Karpas-422 (cell line): Measurements from ENCODE around the gene KIF1A. TPM values are rescaled to one million over a fixed set of nuclear protein-coding genes. Genes with fewer than 3 reads are reported as not detected.

Experiments
- DNase-seq: peaks from one replicate; pipeline ENCODE4 v3.0.0-alpha.2; 2015
- H2AFZ ChIP-seq: fragments of 200-600 bp; sonication (generic); 2 replicates; pipeline ENCODE4 v1.6.1; 2014; ENCODE audit warnings: antibody characterized with exemption, low read length, mixed read lengths
- H3K27ac ChIP-seq: fragments of 200-600 bp; sonication (generic); 2 replicates; pipeline ENCODE4 v1.5.1; 2014; ENCODE audit warnings: mild to moderate bottlenecking, low read length, moderate library complexity
- H3K27me3 ChIP-seq: fragments of 200-600 bp; sonication (generic); 2 replicates; pipeline ENCODE4 v1.6.1; 2014; ENCODE audit warnings: low read length, mixed read lengths
- H3K36me3 ChIP-seq: fragments of 200-600 bp; sonication (generic); 2 replicates; pipeline ENCODE4 v1.6.1; 2014; ENCODE audit warnings: low read length, mixed read lengths; ENCODE audit not compliant: insufficient read depth
- H3K4me1 ChIP-seq: fragments of 200-600 bp; sonication (generic); 2 replicates; pipeline ENCODE4 v1.6.1; 2014; ENCODE audit warnings: mild to moderate bottlenecking, low read length, mixed read lengths
- H3K4me2 ChIP-seq: fragments of 200-600 bp; sonication (generic); 2 replicates; pipeline ENCODE4 v1.6.1; 2014; ENCODE audit warnings: low read length, low read depth, mild to moderate bottlenecking; ENCODE audit not compliant: poor library complexity, severe bottlenecking
- H3K4me3 ChIP-seq: fragments of 200-600 bp; sonication (generic); 2 replicates; pipeline ENCODE4 v1.5.1; 2014; ENCODE audit warnings: mild to moderate bottlenecking, antibody characterized with exemption, low read length, mixed read lengths
- H3K79me2 ChIP-seq: fragments of 200-600 bp; sonication (generic); 2 replicates; pipeline ENCODE4 v1.6.1; 2014; ENCODE audit warnings: mild to moderate bottlenecking, low read length, mixed read lengths
- H3K9ac ChIP-seq: fragments of 200-600 bp; sonication (generic); 2 replicates; pipeline ENCODE4 v1.6.0; 2014; ENCODE audit warnings: low read length
- H3K9me2 ChIP-seq: fragments of 200-600 bp; sonication (generic), shearing (Covaris generic); replicated peaks from 2 replicates; pipeline ENCODE4 v1.6.0; 2014; ENCODE audit warnings: mild to moderate bottlenecking, low read length, moderate library complexity; ENCODE audit not compliant: insufficient read depth
- H3K9me3 ChIP-seq: fragments of 300-700, 200-600 bp; sonication (generic); 2 replicates; pipeline ENCODE4 v1.6.1; 2014; ENCODE audit warnings: low read length, mixed read lengths
- H4K20me1 ChIP-seq: fragments of 200-600 bp; sonication (generic); 2 replicates; pipeline ENCODE4 v1.6.1; 2014; ENCODE audit warnings: mild to moderate bottlenecking, antibody characterized with exemption, low read length, low read depth; ENCODE audit not compliant: insufficient read depth
- total RNA-seq: library from RNA; depleted of rRNA; stranded (reverse); fragments of >200 nt; shearing (Covaris generic); gene quantifications from 2 replicates; pipeline ENCODE4 v1.2.3, GENCODE V29; 2014; ENCODE audit warnings: low replicate concordance

The KIF1A gene
- total RNA-seq, 1 experiment from 2014 or later, result not detected

DNA sequence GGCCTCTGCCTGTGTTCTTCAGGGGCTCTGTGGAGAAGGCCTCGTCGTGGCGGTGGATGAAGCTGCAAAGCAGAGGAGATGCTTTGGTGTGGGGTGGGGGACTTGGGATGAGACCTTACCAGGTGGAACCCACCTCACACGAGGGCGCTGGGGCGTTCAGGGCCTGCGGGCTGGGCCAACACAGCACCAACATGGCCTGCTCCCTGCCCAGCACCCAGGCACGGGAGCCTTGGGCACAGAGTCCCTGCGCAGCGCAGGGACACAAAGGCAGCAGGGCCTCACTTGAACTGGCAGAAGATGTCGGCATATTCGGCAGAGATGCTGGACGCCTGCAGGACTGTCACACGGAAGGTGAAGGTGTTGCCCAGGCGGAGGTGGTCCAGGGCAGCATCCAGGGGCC, 74.6 kb downstream of the KIF1A start:
- H3K79me2 ChIP-seq, result no peaks in the 10 kb centered on the region
- DNase-seq, result no peak
- H3K27ac ChIP-seq, result no peak overlapping the region
- no peaks in the 10 kb centered on the region for H3K4me1 ChIP-seq
- H4K20me1 ChIP-seq, result no peaks in the 10 kb centered on the region; the same call in 1 of the 2 replicates
- no peaks in the 10 kb centered on the region for H3K9me3 ChIP-seq
- H2AFZ ChIP-seq, result no peak overlapping the region
- no peak overlapping the region for H3K4me2 ChIP-seq
- no peaks in the 10 kb centered on the region for H3K27me3 ChIP-seq
- H3K9me2 ChIP-seq, result no peaks in the 10 kb centered on the region
- H3K4me3 ChIP-seq, result no peak overlapping the region
- H3K9ac ChIP-seq, result no peak overlapping the region
- H3K36me3 ChIP-seq, result no peaks in the 10 kb centered on the region

DNA sequence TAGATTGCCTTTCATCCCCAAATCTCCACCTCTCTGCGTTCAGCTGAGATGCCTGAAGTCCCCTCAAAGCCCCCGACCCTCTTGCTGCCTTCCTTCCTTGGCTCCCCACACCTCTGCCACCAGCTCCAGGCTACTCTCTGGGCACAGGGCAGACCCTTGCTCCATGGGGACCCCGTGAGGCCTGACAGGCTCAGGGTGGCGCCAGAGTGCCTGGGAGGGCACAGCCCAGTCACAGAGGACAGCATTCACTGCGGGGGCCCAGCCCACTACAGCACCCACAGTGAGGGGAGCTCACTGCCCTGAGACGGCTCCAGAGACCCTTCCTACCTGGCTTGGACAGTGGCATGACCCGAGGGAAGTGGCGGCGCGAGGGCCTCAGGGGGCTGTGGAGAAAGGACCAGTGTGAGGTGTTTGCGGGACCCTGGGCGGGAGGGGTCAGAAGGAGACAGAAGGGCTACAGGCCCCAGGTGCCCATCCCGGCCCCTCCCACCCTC, 77.4 kb downstream of the KIF1A start:
- H3K79me2 ChIP-seq, result no peaks in the 10 kb centered on the region
- H3K4me1 ChIP-seq, result no peaks in the 10 kb centered on the region
- no peak overlapping the region for H3K27ac ChIP-seq
- no peak overlapping the region for H3K9ac ChIP-seq
- DNase-seq, result no peak
- no peaks in the 10 kb centered on the region; the same call in 1 of the 2 replicates for H4K20me1 ChIP-seq
- H3K9me3 ChIP-seq, result no peaks in the 10 kb centered on the region
- no peaks in the 10 kb centered on the region for H3K9me2 ChIP-seq
- H3K36me3 ChIP-seq, result no peaks in the 10 kb centered on the region
- no peak overlapping the region for H2AFZ ChIP-seq
- no peak overlapping the region for H3K4me3 ChIP-seq
- H3K27me3 ChIP-seq, result no peaks in the 10 kb centered on the region
- no peak overlapping the region for H3K4me2 ChIP-seq

DNA sequence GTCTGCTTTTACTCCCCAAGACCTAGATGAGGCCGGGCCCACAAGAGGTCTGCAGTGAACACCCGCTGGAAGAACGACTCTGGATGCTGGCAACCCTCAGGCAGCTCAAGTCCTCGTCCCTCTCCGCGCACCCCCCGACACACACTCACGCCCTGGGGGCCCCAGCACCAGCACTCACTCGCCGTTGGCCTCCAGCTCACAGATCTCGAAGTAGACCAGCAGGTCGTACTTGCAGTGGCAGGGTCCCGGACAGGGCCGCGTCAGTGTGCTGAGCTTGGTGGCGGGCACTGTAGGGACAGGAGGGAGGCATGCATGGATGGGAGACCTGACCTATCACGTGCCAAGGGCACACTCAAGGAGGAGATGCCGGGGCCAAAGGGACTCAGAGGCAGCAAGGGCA, 78.9 kb downstream of the KIF1A start:
- Histone ChIP-seq H3K9me2 (no peaks in the 10 kb centered on the region), H3K27ac (no peak overlapping the region), H3K27me3 (no peaks in the 10 kb centered on the region), H3K9me3 (no peaks in the 10 kb centered on the region), H3K79me2 (no peaks in the 10 kb centered on the region), H3K9ac (no peak overlapping the region), H3K4me3 (no peak overlapping the region), H3K4me2 (no peak overlapping the region), H4K20me1 (no peaks in the 10 kb centered on the region), H3K4me1 (no peaks in the 10 kb centered on the region), H3K36me3 (no peaks in the 10 kb centered on the region), H2AFZ (no peak overlapping the region)
- no peak for DNase-seq

DNA sequence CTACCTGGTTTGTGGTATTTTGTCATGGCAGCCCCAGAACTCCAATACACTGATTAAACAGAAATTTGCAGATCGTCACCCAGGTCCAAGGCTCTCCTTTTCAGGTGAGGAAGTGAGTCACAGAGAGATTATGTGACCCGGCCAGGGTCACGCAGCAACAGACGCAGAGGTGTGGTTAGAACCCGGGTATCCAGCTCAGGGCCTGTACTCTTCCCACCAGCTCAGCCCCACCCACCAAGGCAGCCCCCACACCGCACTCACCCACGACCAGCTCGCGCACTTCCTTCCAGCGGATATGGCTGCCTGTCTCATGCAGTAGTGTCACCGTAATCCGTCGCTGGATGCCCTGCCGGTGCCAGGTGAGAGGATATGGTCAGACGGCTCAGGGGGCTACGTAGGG, 80.2 kb downstream of the KIF1A start:
- Histone ChIP-seq H3K27me3 (no peaks in the 10 kb centered on the region), H3K79me2 (no peaks in the 10 kb centered on the region), H3K36me3 (no peaks in the 10 kb centered on the region), H2AFZ (no peak overlapping the region), H3K9me3 (no peaks in the 10 kb centered on the region), H3K9ac (no peak overlapping the region), H3K4me2 (no peak overlapping the region), H3K4me1 (no peaks in the 10 kb centered on the region), H3K9me2 (no peaks in the 10 kb centered on the region), H3K27ac (no peak overlapping the region), H3K4me3 (no peak overlapping the region), H4K20me1 (no peaks in the 10 kb centered on the region)
- DNase-seq, result no peak

DNA sequence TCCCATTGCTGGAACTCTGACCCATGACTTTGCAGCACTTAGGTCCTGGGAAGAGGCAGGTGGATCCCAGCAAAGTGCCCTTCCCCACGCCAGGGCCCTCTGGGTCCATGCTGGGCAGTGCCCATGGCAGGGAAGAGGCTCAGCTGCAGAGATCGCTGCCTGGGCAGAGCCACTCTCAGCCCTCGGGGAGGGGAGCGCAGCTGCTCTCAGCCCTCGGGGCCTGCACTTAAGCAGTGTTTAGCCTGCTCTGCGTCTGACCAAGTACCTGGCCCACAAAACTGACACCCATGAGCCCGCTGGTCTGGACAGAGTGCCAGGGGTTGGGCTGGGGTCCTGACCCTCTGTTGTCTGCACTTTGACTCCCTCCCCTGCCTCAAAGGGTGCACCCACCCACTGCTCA, 82.1 kb downstream of the KIF1A start:
- Histone ChIP-seq H4K20me1 (no peaks in the 10 kb centered on the region), H3K4me1 (no peaks in the 10 kb centered on the region), H3K4me2 (no peak overlapping the region), H3K9me2 (no peaks in the 10 kb centered on the region), H3K36me3 (no peaks in the 10 kb centered on the region), H3K27me3 (no peaks in the 10 kb centered on the region), H3K27ac (no peak overlapping the region), H3K9ac (no peak overlapping the region), H2AFZ (no peak overlapping the region), H3K79me2 (no peaks in the 10 kb centered on the region), H3K9me3 (no peaks in the 10 kb centered on the region), H3K4me3 (no peak overlapping the region)
- DNase-seq, result no peak

DNA sequence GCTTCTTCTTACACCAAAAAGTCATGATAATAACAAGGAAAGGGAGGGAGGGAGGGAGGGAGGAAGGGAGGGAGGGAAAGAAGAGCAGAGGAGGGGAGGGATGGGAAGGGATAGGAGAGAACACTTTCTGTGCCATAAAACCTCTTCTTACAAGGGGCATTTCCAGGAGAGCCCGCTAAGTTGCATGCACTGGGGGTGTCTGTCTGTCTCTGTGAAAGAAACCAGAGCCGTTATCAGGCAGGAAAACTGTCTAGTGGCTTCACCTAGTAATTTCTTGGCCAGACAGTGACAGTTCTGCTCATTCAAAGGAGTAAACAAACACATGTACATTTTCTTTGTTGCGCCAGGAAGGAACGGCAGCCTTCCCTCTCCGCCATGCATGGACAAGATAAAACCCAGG, 82.5 kb downstream of the KIF1A start:
- Histone ChIP-seq H3K27ac (no peak overlapping the region), H3K9me2 (no peaks in the 10 kb centered on the region), H2AFZ (no peak overlapping the region), H3K36me3 (no peaks in the 10 kb centered on the region), H3K4me2 (no peak overlapping the region), H3K27me3 (no peaks in the 10 kb centered on the region), H4K20me1 (no peaks in the 10 kb centered on the region), H3K9me3 (no peaks in the 10 kb centered on the region), H3K4me1 (no peaks in the 10 kb centered on the region), H3K79me2 (no peaks in the 10 kb centered on the region), H3K9ac (no peak overlapping the region), H3K4me3 (no peak overlapping the region)
- DNase-seq, result no peak

DNA sequence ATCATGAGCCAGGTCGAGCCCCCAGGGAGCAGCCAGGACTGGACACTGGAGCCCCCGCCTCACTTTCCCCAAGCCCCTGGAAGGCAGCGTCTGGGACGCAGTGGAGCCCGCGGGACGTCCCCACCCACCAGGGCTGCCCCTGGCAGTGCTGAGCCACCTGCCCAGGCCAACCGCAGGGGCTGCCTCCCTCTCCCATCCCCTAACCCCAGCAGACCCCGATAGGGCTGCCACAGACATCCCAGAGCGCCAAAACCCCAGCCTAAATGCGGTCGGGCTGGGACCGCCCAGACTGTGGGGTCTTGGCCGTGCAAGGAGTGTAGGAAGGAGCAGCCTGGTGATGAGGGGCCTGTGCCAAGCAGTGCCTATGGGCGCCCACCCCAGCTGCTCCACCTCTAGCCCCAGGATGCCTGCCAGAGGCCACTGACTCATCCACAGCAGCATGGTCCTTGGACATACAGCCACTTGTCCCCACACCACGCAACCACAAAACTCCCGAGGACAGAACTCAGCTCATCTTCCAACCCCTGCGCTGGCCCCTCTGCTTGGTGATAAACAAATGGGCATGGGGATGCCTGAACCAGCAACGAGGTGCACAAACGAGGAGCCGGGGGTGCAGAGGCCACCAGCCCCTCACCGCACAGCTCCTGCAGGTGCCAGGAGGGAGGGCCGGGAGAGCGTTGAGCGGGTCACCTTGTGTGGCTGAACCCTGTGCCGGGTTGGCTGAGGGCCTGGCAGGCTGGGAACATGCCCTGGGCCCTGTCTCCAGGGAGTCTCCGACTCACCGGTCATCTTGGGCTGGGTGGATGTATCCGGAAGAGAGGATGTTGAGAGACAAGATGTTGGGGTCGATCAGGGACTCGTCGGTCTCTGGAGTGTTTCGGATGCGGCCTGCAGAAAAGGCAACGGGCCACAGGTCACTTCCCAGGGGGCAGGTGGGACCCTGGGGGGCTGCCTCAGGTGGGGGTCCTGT, 83.5 kb downstream of the KIF1A start:
- Histone ChIP-seq H3K27ac (no peak overlapping the region), H2AFZ (no peak overlapping the region), H3K9me3 (no peaks in the 10 kb centered on the region), H3K4me1 (no peaks in the 10 kb centered on the region), H3K79me2 (no peaks in the 10 kb centered on the region), H3K4me3 (no peak overlapping the region), H3K9ac (no peak overlapping the region), H3K27me3 (no peaks in the 10 kb centered on the region), H3K36me3 (no peaks in the 10 kb centered on the region), H4K20me1 (no peaks in the 10 kb centered on the region), H3K9me2 (no peaks in the 10 kb centered on the region), H3K4me2 (no peak overlapping the region)
- DNase-seq, result no peak

DNA sequence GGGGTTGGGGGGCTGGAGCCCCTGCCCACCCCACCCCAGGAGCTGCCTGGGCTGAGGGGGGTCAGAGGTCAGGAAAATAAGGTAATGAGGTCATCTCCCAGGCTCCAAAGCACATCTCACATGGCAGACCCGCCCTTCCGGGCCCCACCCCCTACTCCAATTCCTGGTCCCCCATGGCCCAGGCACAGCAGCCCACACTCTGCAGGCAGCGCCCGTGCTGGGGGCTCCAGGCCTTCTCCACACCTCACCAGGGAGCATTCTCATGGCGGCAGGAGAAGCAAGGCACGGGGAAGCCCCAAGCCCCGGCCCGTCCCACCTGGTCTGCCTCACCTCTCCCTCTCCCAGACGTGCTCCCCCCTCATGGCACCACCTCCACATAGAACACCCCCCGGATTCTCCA, 84.5 kb downstream of the KIF1A start:
- Histone ChIP-seq H3K27ac (no peak overlapping the region), H4K20me1 (no peaks in the 10 kb centered on the region), H3K9ac (no peak overlapping the region), H3K36me3 (no peaks in the 10 kb centered on the region), H3K9me3 (no peaks in the 10 kb centered on the region), H3K9me2 (no peaks in the 10 kb centered on the region), H3K4me1 (no peaks in the 10 kb centered on the region), H2AFZ (no peak overlapping the region), H3K4me2 (no peak overlapping the region), H3K4me3 (no peak overlapping the region), H3K27me3 (no peaks in the 10 kb centered on the region), H3K79me2 (no peaks in the 10 kb centered on the region)
- DNase-seq, result no peak
